NCI-H1417 treated with DMSO at 0.1 percent for 48 hours (cell line): ENCODE measurements around the gene ASGR1.

ENCODE experiments used
- DNase-seq: peaks from one replicate; lab custom pipeline; 2025; lab: John Stamatoyannopoulos, UW

ASGR1 gene

GRCh38 chr17:7179317-7180254, at the start of gene ASGR1:
Gene ASGR1, minus strand, starts transcription at chr17:7179370. Its CDS starts 807 bp downstream, at chr17:7178563.
- no peak for DNase-seq

- no peak for DNase-seq
Measured at GRCh38 chr17:7228920-7229319, 49.8 kb upstream of the ASGR1 start.

GRCh38 chr17:7226721-7227710, 47.8 kb upstream of the ASGR1 start:
- no peak for DNase-seq

GRCh38 chr17:7225711-7226331, 46.7 kb upstream of the ASGR1 start:
- no peak for DNase-seq

GRCh38 chr17:7224661-7225111, 45.5 kb upstream of the ASGR1 start:
- DNase-seq: no peak

GRCh38 chr17:7224110-7224509, 44.9 kb upstream of the ASGR1 start:
- no peak for DNase-seq

GRCh38 chr17:7223375-7223774, 44.2 kb upstream of the ASGR1 start:
- no peak for DNase-seq

- no peak for DNase-seq
Measured at GRCh38 chr17:7222972-7223292, 43.8 kb upstream of the ASGR1 start.

GRCh38 chr17:7222093-7222971, 43.2 kb upstream of the ASGR1 start:
- DNase-seq: no peak

GRCh38 chr17:7221278-7222092, 42.3 kb upstream of the ASGR1 start:
- no peak for DNase-seq

GRCh38 chr17:7220593-7221277, 41.6 kb upstream of the ASGR1 start:
- no peak for DNase-seq

- no peak for DNase-seq
Measured at GRCh38 chr17:7219812-7220592, 40.8 kb upstream of the ASGR1 start, which contains the start of the genes ACADVL and DLG4. Gene ACADVL, plus strand, starts transcription at chr17:7219938. Its CDS starts 47 bp downstream, at chr17:7219985. Gene DLG4, minus strand, starts transcription at chr17:7219836.

- no peak for DNase-seq
Measured at GRCh38 chr17:7219229-7219811, 40.1 kb upstream of the ASGR1 start.

- no peak for DNase-seq
Measured at GRCh38 chr17:7218758-7219157, 39.6 kb upstream of the ASGR1 start.

GRCh38 chr17:7218166-7218565, 39.0 kb upstream of the ASGR1 start:
- no peak for DNase-seq

GRCh38 chr17:7217113-7217987, 38.2 kb upstream of the ASGR1 start:
- DNase-seq: no peak
